BE2C (cell line): ENCODE results near the gene CDAN1.

ENCODE experiments used
- DNase-seq: peaks from one replicate; pipeline ENCODE4 v3.0.0-alpha.2; 2020
- H3K27me3 ChIP-seq: fragments of 250-450 bp; sonication (Bioruptor Pico); 2 replicates; pipeline ENCODE4 v1.5.1; 2020; ENCODE audit warnings: mild to moderate bottlenecking
- H3K36me3 ChIP-seq: fragments of 250-450 bp; sonication (Bioruptor Pico); 2 replicates; pipeline ENCODE4 v1.5.1; 2020; ENCODE audit warnings: mild to moderate bottlenecking
- H3K4me1 ChIP-seq: fragments of 250-450 bp; sonication (Bioruptor Pico); 2 replicates; pipeline ENCODE4 v1.5.1; 2020
- H3K4me3 ChIP-seq: 2 replicates; pipeline ENCODE4 v1.5.1; 2011; ENCODE audit warnings: low read depth, low read length
- H3K9me3 ChIP-seq: fragments of 250-450 bp; sonication (Bioruptor Pico); 2 replicates; pipeline ENCODE4 v1.5.1; 2020
- CTCF ChIP-seq: IDR thresholded peaks from 2 replicates; pipeline ENCODE4 v1.5.1; 2012; ENCODE audit warnings: mild to moderate bottlenecking, low read depth, low read length

Gene CDAN1

GRCh38 chr15:42719043-42719442 is 17.9 kb downstream of the CDAN1 start:
- Histone ChIP-seq H3K36me3 (peaks cover 17% of the 10 kb centered on the region), H3K9me3 (no peaks in the 10 kb centered on the region), H3K4me1 (no peaks in the 10 kb centered on the region), H3K4me3 (no peak overlapping the region), H3K27me3 (no peaks in the 10 kb centered on the region)
- no peak for TF ChIP-seq CTCF
- no peak for DNase-seq

GRCh38 chr15:42716626-42717025 is 20.3 kb downstream of the CDAN1 start:
- DNase-seq: no peak
- TF ChIP-seq CTCF: no peak
- Histone ChIP-seq H3K36me3 (peaks cover 8% of the 10 kb centered on the region), H3K27me3 (no peaks in the 10 kb centered on the region), H3K4me1 (no peaks in the 10 kb centered on the region), H3K9me3 (no peaks in the 10 kb centered on the region), H3K4me3 (no peak overlapping the region)

GRCh38 chr15:42716125-42716524 is 20.8 kb downstream of the CDAN1 start:
- Histone ChIP-seq H3K4me3 (no peak overlapping the region), H3K4me1 (no peaks in the 10 kb centered on the region), H3K9me3 (no peaks in the 10 kb centered on the region), H3K27me3 (no peaks in the 10 kb centered on the region), H3K36me3 (peaks cover 11% of the 10 kb centered on the region)
- no peak for TF ChIP-seq CTCF
- no peak for DNase-seq

GRCh38 chr15:42712584-42712983 is 24.3 kb downstream of the CDAN1 start:
- no peaks in the 10 kb centered on the region for H3K9me3 ChIP-seq
- peaks cover 7% of the 10 kb centered on the region for H3K36me3 ChIP-seq
- no peak for TF ChIP-seq CTCF
- no peak overlapping the region for H3K4me3 ChIP-seq
- H3K27me3 ChIP-seq: no peaks in the 10 kb centered on the region
- no peaks in the 10 kb centered on the region for H3K4me1 ChIP-seq
- no peak for DNase-seq

GRCh38 chr15:42711746-42712145 is 25.2 kb downstream of the CDAN1 start:
- DNase-seq: no peak
- Histone ChIP-seq H3K4me1 (no peaks in the 10 kb centered on the region), H3K9me3 (no peaks in the 10 kb centered on the region), H3K4me3 (no peak overlapping the region), H3K27me3 (no peaks in the 10 kb centered on the region), H3K36me3 (peaks cover 5% of the 10 kb centered on the region)
- TF ChIP-seq CTCF: no peak

GRCh38 chr15:42710662-42711061 is 26.3 kb downstream of the CDAN1 start:
- no peak for DNase-seq
- TF ChIP-seq CTCF: no peak
- H3K27me3 ChIP-seq: no peaks in the 10 kb centered on the region

More at GRCh38 chr15:42710662-42711061, 26.3 kb downstream of the CDAN1 start:
- Histone ChIP-seq H3K4me3 (no peak overlapping the region), H3K4me1 (no peaks in the 10 kb centered on the region), H3K36me3 (peaks cover 5% of the 10 kb centered on the region; the same call in 1 of the 2 replicates), H3K9me3 (no peaks in the 10 kb centered on the region)
